Measurements from ENCODE around the gene SNX3. TPM values are rescaled to one million over a fixed set of nuclear protein-coding genes. Genes with fewer than 3 reads are reported as not detected.

The SNX3 gene
- total and polyA plus RNA-seq, 2 donors (not counting 1 experiment from before 2014, with no cell fraction given) = 96.0 to 130 TPM

DNA sequence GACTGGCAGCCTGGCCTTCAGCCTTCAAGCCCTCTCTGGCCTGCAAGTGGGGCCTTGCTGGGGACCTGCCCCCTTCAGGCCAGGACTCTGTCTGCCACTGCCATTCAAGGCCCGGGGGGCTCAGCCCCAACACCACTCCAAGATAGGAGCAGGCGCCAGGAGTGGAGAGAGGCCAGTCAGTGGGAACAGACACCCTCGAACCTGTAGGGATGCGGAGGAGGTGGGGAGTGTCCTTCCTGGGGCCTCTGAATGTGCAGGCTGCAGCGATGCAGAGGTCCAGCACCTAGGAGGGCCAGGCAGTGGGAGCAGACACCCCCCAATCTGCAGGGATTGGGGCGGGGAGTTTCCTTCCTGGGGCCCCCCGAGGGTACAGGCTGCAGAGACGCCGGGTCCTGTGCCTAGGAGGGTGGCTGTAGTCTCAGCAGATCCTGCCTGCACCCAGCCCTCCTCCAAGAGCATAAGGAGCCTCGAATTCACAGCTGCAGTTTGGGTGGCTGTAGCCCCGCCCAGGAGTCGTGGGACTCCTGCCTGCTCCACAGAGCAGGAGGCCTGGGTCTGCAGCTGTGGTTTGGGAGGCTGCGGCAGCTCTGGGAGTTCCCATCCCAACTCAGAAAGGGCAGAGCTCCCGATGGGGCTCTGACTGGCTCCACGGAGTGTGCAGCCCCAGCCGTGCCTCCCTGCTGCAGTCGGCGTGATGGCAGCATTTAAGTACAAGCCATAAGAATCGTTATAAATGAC lies 61.9 kb downstream of the SNX3 start:
- WGBS (ENCODE audit: insufficient coverage) = 94% methylated on average over 10 of the region's 19 CpGs
- no peak overlapping the region for H3K27ac Mint-ChIP-seq
- H4K20me1 ChIP-seq (ENCODE audit: control insufficient read depth, insufficient read depth, low read length, poor library complexity, severe bottlenecking) = no peaks in the 10 kb centered on the region
- peaks cover 4% of the 10 kb centered on the region for H3K4me1 Mint-ChIP-seq
- no peak overlapping the region for H3K27ac ChIP-seq (ENCODE audit: low read length in 2 of 2)
- ATAC-seq (ENCODE audit: low read depth) = no peak
- peaks cover 7% of the 10 kb centered on the region for H3K27me3 Mint-ChIP-seq
- no peaks in the 10 kb centered on the region for H3K79me2 ChIP-seq (ENCODE audit: control insufficient read depth, insufficient read depth, low read length)
- H3K9me3 Mint-ChIP-seq (ENCODE audit: insufficient read depth) = no peaks in the 10 kb centered on the region
- no peak overlapping the region for H3K4me3 Mint-ChIP-seq
- H3K36me3 ChIP-seq (replicated peaks in 1 of 2; ENCODE audit: control extremely low read depth in 1 of 2, control insufficient read depth in 1 of 2, extremely low read depth in 1 of 2, insufficient read depth in 2 of 2, low read length in 1 of 2) = peaks cover 0 to 5% of the 10 kb centered on the region in 2 experiments
- no peak overlapping the region for H3K4me3 ChIP-seq (ENCODE audit: control extremely low read depth in 1 of 5, extremely low read depth in 1 of 5, insufficient read depth in 1 of 5, low read depth in 2 of 5, low read length in 4 of 5)
- TF ChIP-seq, protein P1, sequence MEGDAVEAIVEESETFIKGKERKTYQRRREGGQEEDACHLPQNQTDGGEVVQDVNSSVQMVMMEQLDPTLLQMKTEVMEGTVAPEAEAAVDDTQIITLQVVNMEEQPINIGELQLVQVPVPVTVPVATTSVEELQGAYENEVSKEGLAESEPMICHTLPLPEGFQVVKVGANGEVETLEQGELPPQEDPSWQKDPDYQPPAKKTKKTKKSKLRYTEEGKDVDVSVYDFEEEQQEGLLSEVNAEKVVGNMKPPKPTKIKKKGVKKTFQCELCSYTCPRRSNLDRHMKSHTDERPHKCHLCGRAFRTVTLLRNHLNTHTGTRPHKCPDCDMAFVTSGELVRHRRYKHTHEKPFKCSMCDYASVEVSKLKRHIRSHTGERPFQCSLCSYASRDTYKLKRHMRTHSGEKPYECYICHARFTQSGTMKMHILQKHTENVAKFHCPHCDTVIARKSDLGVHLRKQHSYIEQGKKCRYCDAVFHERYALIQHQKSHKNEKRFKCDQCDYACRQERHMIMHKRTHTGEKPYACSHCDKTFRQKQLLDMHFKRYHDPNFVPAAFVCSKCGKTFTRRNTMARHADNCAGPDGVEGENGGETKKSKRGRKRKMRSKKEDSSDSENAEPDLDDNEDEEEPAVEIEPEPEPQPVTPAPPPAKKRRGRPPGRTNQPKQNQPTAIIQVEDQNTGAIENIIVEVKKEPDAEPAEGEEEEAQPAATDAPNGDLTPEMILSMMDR (IDR thresholded peaks at IDR 0.05) = no peak
- no peak for TF ChIP-seq EZH2 (IDR thresholded peaks at IDR 0.05; ENCODE audit: borderline replicate concordance, insufficient read depth, low read depth, low read length, poor library complexity, severe bottlenecking)
- no peak overlapping the region for H2AFZ ChIP-seq (ENCODE audit: insufficient read depth, low read depth, low read length, poor library complexity, severe bottlenecking)
- CTCF ChIA-PET = no interaction called here
- H3K9ac ChIP-seq (ENCODE audit: low read length) = no peak overlapping the region
- no peak overlapping the region for H3K4me2 ChIP-seq (replicated peaks; ENCODE audit: low read depth, low read length, poor library complexity, severe bottlenecking)
- no peak for DNase-seq
- H3K4me1 ChIP-seq (ENCODE audit: control insufficient read depth in 2 of 2, insufficient read depth in 2 of 2, low read length in 2 of 2) = no peaks in the 10 kb centered on the region
- POLR2A ChIA-PET = no interaction called here
- H3K27me3 ChIP-seq (replicated peaks in 1 of 4; ENCODE audit: control extremely low read depth in 1 of 4, control insufficient read depth in 3 of 4, insufficient read depth in 4 of 4, low read length in 3 of 4) = peaks cover 0 to 10% (median 0%) of the 10 kb centered on the region in 4 experiments
- intact Hi-C loops (cut with micrococcal nuclease) = no loop called here
- no peaks in the 10 kb centered on the region for H3K9me3 ChIP-seq (ENCODE audit: control extremely low read depth in 1 of 3, control insufficient read depth in 2 of 3, insufficient read depth in 1 of 3, low read length in 2 of 3)

DNA sequence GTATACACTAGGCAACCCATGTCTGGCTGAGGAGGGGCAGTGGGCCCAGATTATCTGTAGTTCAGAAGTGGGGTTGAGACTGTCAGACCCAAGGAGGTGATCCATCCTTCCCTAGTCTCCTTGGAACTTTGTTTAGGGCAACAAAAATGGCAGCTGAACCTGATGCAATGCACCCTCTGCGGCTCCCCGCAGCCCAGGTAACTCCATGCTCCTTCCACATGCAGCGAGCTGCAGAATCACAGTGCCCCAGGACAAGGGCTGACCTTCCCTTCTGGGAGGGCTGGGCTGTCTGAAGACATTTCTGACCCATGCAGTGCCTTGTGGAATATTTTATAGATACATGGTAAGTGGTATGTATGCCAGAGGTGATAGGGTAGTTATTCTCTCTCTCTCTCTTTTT lies 65.6 kb downstream of the SNX3 start:
- ChIA-PET CTCF (no interaction called here), POLR2A (no interaction called here)
- Histone ChIP-seq H3K36me3 (replicated peaks in 1 of 2; ENCODE audit: control extremely low read depth in 1 of 2, control insufficient read depth in 1 of 2, extremely low read depth in 1 of 2, insufficient read depth in 2 of 2, low read length in 1 of 2) (no peaks in the 10 kb centered on the region), H3K4me3 (ENCODE audit: control extremely low read depth in 1 of 5, extremely low read depth in 1 of 5, insufficient read depth in 1 of 5, low read depth in 2 of 5, low read length in 4 of 5) (no peak overlapping the region), H2AFZ (ENCODE audit: insufficient read depth, low read depth, low read length, poor library complexity, severe bottlenecking) (no peak overlapping the region), H3K4me1 (ENCODE audit: control insufficient read depth in 2 of 2, insufficient read depth in 2 of 2, low read length in 2 of 2) (no peaks in the 10 kb centered on the region), H3K27ac (ENCODE audit: low read length in 2 of 2) (no peak overlapping the region), H3K9ac (ENCODE audit: low read length) (no peak overlapping the region), H4K20me1 (ENCODE audit: control insufficient read depth, insufficient read depth, low read length, poor library complexity, severe bottlenecking) (no peaks in the 10 kb centered on the region), H3K79me2 (ENCODE audit: control insufficient read depth, insufficient read depth, low read length) (no peaks in the 10 kb centered on the region), H3K27me3 (replicated peaks in 1 of 4; ENCODE audit: control extremely low read depth in 1 of 4, control insufficient read depth in 3 of 4, insufficient read depth in 4 of 4, low read length in 3 of 4) (peaks cover 0 to 15% (median 0%) of the 10 kb centered on the region in 4 experiments), H3K4me2 (replicated peaks; ENCODE audit: low read depth, low read length, poor library complexity, severe bottlenecking) (no peak overlapping the region), H3K9me3 (ENCODE audit: control extremely low read depth in 1 of 3, control insufficient read depth in 2 of 3, insufficient read depth in 1 of 3, low read length in 2 of 3) (no peaks in the 10 kb centered on the region)
- 88% methylated on average over 3 of the region's 3 CpGs for WGBS (ENCODE audit: insufficient coverage)
- H3K4me3 Mint-ChIP-seq = no peak overlapping the region
- H3K27me3 Mint-ChIP-seq = peaks cover 28% of the 10 kb centered on the region
- ATAC-seq (ENCODE audit: low read depth) (no peak), DNase-seq (no peak)
- H3K27ac Mint-ChIP-seq = no peak overlapping the region
- no peaks in the 10 kb centered on the region for H3K9me3 Mint-ChIP-seq (ENCODE audit: insufficient read depth)
- intact Hi-C loops (cut with micrococcal nuclease) = no loop called here
- TF ChIP-seq EZH2 (IDR thresholded peaks at IDR 0.05; ENCODE audit: borderline replicate concordance, insufficient read depth, low read depth, low read length, poor library complexity, severe bottlenecking) = no peak
- TF ChIP-seq, protein P1 (IDR thresholded peaks at IDR 0.05) = no peak
- H3K4me1 Mint-ChIP-seq = no peaks in the 10 kb centered on the region

Measured in B cell (primary cell).